ENCODE results near the gene GUCA1A. TPM values are rescaled to one million over a fixed set of nuclear protein-coding genes. Genes with fewer than 3 reads are reported as not detected.

Gene GUCA1A
- total and polyA plus RNA-seq, 2 of the 4 experiments (the other 2 are of a cell fraction): 0.18 to 0.32 TPM

- ChIA-PET CTCF (no interaction called here), POLR2A (ENCODE audit: unreplicated experiment) (no interaction called here)
Measured at GRCh38 chr6:42220807-42221206, 47.6 kb downstream of the GUCA1A start.

More at GRCh38 chr6:42220807-42221206, 47.6 kb downstream of the GUCA1A start:
- Histone ChIP-seq H2AFZ (replicated peaks; ENCODE audit: low read length, poor library complexity) (no peak overlapping the region), H3K79me1 (ENCODE audit: low read depth in 1 of 2, low read length in 2 of 2) (peaks cover 5 to 13% of the 10 kb centered on the region in 2 experiments; a peak in 2 of 4 replicates), H3K36me3 (ENCODE audit: control insufficient read depth, insufficient read depth, low read length) (no peaks in the 10 kb centered on the region), H3K4me2 (ENCODE audit: low read depth, low read length) (no peak overlapping the region), H4K20me1 (ENCODE audit: insufficient read depth, low read length) (no peaks in the 10 kb centered on the region), H4K8ac (ENCODE audit: low read depth in 2 of 2, low read length in 2 of 2) (no peak overlapping the region), H3K23ac (ENCODE audit: low read depth, low read length) (no peak overlapping the region), H3K27me3 (ENCODE audit: control insufficient read depth, insufficient read depth, low read length) (no peaks in the 10 kb centered on the region), H2AK5ac (ENCODE audit: low read depth, low read length) (no peak overlapping the region), H3K18ac (ENCODE audit: low read depth, low read length) (no peak overlapping the region), H2BK20ac (ENCODE audit: low read depth, low read length) (no peak overlapping the region), H3K56ac (ENCODE audit: extremely low read depth, insufficient read depth, low read length) (no peak overlapping the region), H3K27ac (ENCODE audit: insufficient read depth, low read length) (no peak overlapping the region), H3K4me1 (ENCODE audit: control insufficient read depth, insufficient read depth, low read length) (peaks cover 6% of the 10 kb centered on the region), H2AK9ac (replicated peaks; ENCODE audit: low read depth, low read length, poor library complexity) (no peak overlapping the region), H4K5ac (ENCODE audit: low read depth, low read length) (no peak overlapping the region), H3K4me3 (ENCODE audit: insufficient read depth, low read depth, low read length) (no peak overlapping the region), H2BK120ac (ENCODE audit: low read depth, low read length) (no peak overlapping the region), H3K14ac (replicated peaks; ENCODE audit: low read depth, low read length) (no peak overlapping the region), H3K4ac (ENCODE audit: low read depth, low read length) (no peak overlapping the region), H2BK5ac (ENCODE audit: low read depth, low read length, poor library complexity, severe bottlenecking) (no peak overlapping the region), H3K9ac (ENCODE audit: low read depth, low read length) (no peak overlapping the region), H3K9me1 (ENCODE audit: insufficient read depth, low read length) (peaks cover 9% of the 10 kb centered on the region; the same call in 1 of the 2 replicates), H2BK15ac (ENCODE audit: low read depth, low read length) (no peak overlapping the region; the same call in 2 of the 3 replicates), H3K9me3 (ENCODE audit: control insufficient read depth, insufficient read depth, low read length) (no peaks in the 10 kb centered on the region), H4K91ac (ENCODE audit: insufficient read depth, low read depth, low read length) (no peak overlapping the region)
- 78% methylated on average over 3 of the region's 6 CpGs; no CpG with 5 or more reads in 1 of the 2 experiments for WGBS, 2 experiments (ENCODE audit: extremely low coverage in 2 of 2, insufficient read length in 1 of 2)
- TF ChIP-seq, protein P1, sequence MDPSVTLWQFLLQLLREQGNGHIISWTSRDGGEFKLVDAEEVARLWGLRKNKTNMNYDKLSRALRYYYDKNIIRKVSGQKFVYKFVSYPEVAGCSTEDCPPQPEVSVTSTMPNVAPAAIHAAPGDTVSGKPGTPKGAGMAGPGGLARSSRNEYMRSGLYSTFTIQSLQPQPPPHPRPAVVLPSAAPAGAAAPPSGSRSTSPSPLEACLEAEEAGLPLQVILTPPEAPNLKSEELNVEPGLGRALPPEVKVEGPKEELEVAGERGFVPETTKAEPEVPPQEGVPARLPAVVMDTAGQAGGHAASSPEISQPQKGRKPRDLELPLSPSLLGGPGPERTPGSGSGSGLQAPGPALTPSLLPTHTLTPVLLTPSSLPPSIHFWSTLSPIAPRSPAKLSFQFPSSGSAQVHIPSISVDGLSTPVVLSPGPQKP (IDR thresholded peaks at IDR 0.05; ENCODE audit: borderline replicate concordance, low read depth, low read length): no peak
- no peak for ATAC-seq (ENCODE audit: low read depth)
- dilution Hi-C loops (cut with HindIII; ENCODE audit: low sequenced_read_pairs, unreplicated experiment): no loop called here
- in situ Hi-C loops (cut with MboI; ENCODE audit: low sequenced_read_pairs): no loop called here
- no peak for DNase-seq
- intact Hi-C loops (cut with micrococcal nuclease): loop anchor here (10.0 kb wide), 1 partner anchor 114 kb away; no protein-coding TSS in a partner anchor
- BruUV-seq (replicated peaks): no TSS peak

Data from IMR-90 (cell line).